AG09319 (cell line): Measurements from ENCODE around the gene CCDC102B.
A peak's percentile ranks its signal among the peaks of the same experiment; 100 is the strongest.

Experiments
- DNase-seq: peaks from one replicate; pipeline ENCODE4 v3.0.0-alpha.2; 2010; ENCODE audit warnings: low read depth; ENCODE audit errors: extremely low read depth
- TF ChIP-seq, protein P1 (sequence below): IDR thresholded peaks from 2 replicates; pipeline ENCODE4 v1.5.1; 2011; ENCODE audit warnings: low read depth, mild to moderate bottlenecking, inconsistent platforms, low read length, moderate library complexity

The CCDC102B gene

GRCh38 chr18:68897286-68897685 is 99.4 kb downstream of the CCDC102B start:
- DNase-seq = no peak
- TF ChIP-seq, protein P1, sequence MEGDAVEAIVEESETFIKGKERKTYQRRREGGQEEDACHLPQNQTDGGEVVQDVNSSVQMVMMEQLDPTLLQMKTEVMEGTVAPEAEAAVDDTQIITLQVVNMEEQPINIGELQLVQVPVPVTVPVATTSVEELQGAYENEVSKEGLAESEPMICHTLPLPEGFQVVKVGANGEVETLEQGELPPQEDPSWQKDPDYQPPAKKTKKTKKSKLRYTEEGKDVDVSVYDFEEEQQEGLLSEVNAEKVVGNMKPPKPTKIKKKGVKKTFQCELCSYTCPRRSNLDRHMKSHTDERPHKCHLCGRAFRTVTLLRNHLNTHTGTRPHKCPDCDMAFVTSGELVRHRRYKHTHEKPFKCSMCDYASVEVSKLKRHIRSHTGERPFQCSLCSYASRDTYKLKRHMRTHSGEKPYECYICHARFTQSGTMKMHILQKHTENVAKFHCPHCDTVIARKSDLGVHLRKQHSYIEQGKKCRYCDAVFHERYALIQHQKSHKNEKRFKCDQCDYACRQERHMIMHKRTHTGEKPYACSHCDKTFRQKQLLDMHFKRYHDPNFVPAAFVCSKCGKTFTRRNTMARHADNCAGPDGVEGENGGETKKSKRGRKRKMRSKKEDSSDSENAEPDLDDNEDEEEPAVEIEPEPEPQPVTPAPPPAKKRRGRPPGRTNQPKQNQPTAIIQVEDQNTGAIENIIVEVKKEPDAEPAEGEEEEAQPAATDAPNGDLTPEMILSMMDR = no peak

- TF ChIP-seq, protein P1 = no peak
- DNase-seq = no peak
Measured at GRCh38 chr18:68909579-68909978, 111.7 kb downstream of the CCDC102B start.

DNA sequence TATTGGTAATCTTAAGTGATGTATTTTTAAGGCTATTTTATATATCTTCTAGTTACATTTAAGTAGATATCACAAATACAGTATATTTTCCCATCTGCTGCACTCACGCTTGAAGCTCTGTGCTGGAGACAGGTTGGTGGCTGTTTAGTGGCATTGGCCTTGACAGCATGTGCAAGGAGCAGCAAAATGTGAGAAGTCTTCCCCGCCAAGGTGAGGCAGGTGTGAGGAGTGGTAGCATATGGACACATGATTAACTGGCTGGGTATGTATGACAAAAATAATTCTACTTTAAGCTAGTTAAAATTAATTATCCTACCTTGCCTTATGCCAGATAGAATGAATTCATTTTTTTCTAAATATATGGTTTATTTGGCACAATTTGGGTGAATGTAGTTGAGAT is 117.2 kb downstream of the CCDC102B start:
- no peak for DNase-seq
- TF ChIP-seq, protein P1 = no peak

GRCh38 chr18:68916734-68917133 is 118.9 kb downstream of the CCDC102B start:
- DNase-seq = no peak

GRCh38 chr18:68918216-68918615 is 120.3 kb downstream of the CCDC102B start:
- TF ChIP-seq, protein P1 = no peak
- DNase-seq = no peak

More at GRCh38 chr18:68916734-68917133, 118.9 kb downstream of the CCDC102B start:
- TF ChIP-seq, protein P1 = no peak

DNA sequence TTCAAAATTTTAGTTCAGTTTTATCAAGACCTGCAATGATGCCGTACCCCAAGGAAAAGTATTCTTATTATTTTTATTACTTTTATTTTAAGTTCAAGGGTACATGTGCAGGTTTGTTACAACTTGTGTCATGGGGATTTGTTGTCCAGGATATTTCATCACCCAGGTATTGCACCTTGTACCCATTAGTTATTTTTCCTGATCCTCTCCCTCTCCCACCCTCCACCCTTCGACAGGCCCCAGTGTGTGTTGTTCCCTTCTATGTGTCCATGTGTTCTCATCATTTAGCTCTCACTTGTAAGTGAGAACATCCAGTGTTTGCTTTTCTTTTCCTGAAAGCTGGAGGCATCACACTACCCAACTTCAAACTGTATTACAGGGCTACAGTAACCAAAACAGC is 122.0 kb downstream of the CCDC102B start:
- no peak for DNase-seq
- TF ChIP-seq, protein P1 = no peak

DNA sequence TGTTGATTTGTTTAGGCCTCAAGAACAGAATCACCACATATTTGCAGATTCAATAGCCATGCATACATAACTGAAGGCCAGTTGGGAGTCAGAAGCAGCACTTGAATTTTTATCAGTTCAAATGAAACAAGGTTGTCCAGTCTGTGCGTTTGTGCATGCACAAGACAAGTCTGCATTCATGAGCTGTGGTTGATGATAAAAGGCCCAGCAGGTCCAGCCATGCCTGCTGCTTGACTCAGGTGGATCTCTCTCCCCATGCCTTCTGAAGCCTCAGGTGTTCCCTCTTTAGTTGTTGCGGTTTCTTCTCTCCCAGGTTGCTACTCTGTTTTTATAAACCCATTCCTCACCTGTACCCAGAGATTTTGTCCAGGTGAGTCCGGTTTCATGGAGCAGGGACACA is 124.5 kb downstream of the CCDC102B start:
- DNase-seq = no peak
- TF ChIP-seq, protein P1 = no peak

GRCh38 chr18:68925268-68925667 is 127.4 kb downstream of the CCDC102B start:
- TF ChIP-seq, protein P1 = peak; percentile 30
- DNase-seq = no peak
